ENCODE measurements around the gene CD320. TPM values are rescaled to one million over a fixed set of nuclear protein-coding genes. Genes with fewer than 3 reads are reported as not detected.

The CD320 gene
- total RNA-seq, 1 experiment from 2014 or later = 42.9 TPM

DNA sequence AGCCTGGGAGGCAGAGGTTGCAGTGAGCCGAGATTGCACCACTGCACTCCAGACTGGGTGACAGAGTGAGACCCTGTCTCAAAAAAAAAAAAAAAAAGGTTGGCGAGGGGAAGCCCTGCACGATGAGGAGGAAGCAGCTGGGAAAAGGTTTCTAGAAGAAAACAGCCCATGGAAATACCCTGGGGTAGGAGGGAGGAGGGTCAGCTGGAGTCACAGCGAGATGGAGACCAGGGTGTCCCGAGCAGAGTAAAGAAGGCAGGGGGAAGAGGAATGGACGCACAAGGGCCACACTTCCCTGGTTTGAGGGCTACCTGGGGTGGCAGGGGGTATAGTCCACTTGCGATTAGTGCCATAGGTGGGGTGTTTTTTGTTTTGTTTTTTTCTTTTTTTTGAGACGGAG is 28.5 kb upstream of the CD320 start:
- TF ChIP-seq, protein P1, sequence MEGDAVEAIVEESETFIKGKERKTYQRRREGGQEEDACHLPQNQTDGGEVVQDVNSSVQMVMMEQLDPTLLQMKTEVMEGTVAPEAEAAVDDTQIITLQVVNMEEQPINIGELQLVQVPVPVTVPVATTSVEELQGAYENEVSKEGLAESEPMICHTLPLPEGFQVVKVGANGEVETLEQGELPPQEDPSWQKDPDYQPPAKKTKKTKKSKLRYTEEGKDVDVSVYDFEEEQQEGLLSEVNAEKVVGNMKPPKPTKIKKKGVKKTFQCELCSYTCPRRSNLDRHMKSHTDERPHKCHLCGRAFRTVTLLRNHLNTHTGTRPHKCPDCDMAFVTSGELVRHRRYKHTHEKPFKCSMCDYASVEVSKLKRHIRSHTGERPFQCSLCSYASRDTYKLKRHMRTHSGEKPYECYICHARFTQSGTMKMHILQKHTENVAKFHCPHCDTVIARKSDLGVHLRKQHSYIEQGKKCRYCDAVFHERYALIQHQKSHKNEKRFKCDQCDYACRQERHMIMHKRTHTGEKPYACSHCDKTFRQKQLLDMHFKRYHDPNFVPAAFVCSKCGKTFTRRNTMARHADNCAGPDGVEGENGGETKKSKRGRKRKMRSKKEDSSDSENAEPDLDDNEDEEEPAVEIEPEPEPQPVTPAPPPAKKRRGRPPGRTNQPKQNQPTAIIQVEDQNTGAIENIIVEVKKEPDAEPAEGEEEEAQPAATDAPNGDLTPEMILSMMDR (conservative IDR thresholded peaks at IDR 0.05) = no peak
- no peak for TF ChIP-seq EZH2 (IDR thresholded peaks at IDR 0.05; ENCODE audit: low read depth)
- Histone ChIP-seq H3K36me3 (ENCODE audit: low read depth) (no peaks in the 10 kb centered on the region), H3K4me2 (no peak overlapping the region), H3K79me2 (ENCODE audit: low read depth) (no peaks in the 10 kb centered on the region), H3K27me3 (ENCODE audit: insufficient read depth, low read depth) (no peaks in the 10 kb centered on the region), H3K9me3 (ENCODE audit: insufficient read depth, low read depth) (no peaks in the 10 kb centered on the region), H3K4me3 (no peak overlapping the region), H3F3A (ENCODE audit: insufficient read depth, low read depth) (peaks cover 14% of the 10 kb centered on the region), H3K4me1 (replicated peaks; ENCODE audit: insufficient read depth) (no peaks in the 10 kb centered on the region), H2AFZ (no peak overlapping the region), H4K20me1 (ENCODE audit: insufficient read depth) (no peaks in the 10 kb centered on the region), H3K9me2 (ENCODE audit: insufficient read depth) (no peaks in the 10 kb centered on the region), H3K27ac (no peak overlapping the region)
- peak in 1 of 2 experiments; percentile 19 for DNase-seq
- ChIA-PET POLR2A (ENCODE audit: unreplicated experiment) (no interaction called here), CTCF (interaction anchor here (0.6 to 0.7 kb wide), 4 partner anchors 11 to 240 kb away, joined by 3 to 7 read pairs (median 3); partner anchors contain the start of genes MYO1F and ZNF414)
- intact Hi-C loops (cut with micrococcal nuclease; ENCODE audit: unreplicated experiment) = no loop called here
- no TSS peak for BruUV-seq (replicated peaks)

DNA sequence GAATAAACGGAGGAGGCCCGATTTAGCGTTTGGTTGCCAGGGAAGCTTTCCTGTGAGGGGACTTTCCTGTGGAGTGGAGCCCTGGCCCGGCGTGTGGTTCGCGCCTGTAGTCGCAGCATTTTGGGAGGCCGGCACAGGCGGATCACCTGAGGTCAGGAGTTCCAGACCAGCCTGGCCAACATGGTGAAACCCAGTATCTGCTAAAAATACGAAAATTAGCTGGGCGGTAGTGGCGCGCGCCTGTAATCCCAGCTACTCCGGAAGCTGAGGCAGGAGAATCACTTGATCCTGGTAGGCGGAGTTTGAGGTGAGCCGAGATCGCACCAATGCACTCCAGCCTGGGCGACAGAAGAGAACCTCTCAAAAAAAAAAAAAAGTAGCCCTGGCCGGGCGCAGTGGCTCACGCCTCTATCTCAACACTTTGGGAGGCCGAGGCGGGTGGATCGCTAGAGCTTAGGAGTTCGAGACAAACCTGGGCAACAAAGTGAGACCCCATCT is 28.0 kb upstream of the CD320 start:
- peak overlapping the region; percentile 58; the same call in 1 of the 2 replicates for H2AFZ ChIP-seq
- no peaks in the 10 kb centered on the region for H4K20me1 ChIP-seq (ENCODE audit: insufficient read depth)
- H3K36me3 ChIP-seq (ENCODE audit: low read depth) = no peaks in the 10 kb centered on the region
- ChIA-PET POLR2A (ENCODE audit: unreplicated experiment) (interaction anchor here (0.6 kb wide), 1 partner anchor 82 kb away, joined by 3 read pairs; no protein-coding TSS in a partner anchor), CTCF (interaction anchor here (0.7 kb wide), 2 partner anchors 178 to 666 kb away, joined by 3 to 16 read pairs; partner anchors contain the start of gene ZNF414)
- intact Hi-C loops (cut with micrococcal nuclease; ENCODE audit: unreplicated experiment) = no loop called here
- H3F3A ChIP-seq (ENCODE audit: insufficient read depth, low read depth) = peaks cover 14% of the 10 kb centered on the region
- no peaks in the 10 kb centered on the region for H3K9me3 ChIP-seq (ENCODE audit: insufficient read depth, low read depth)
- peak overlapping the region; percentile 66; the same call in 1 of the 2 replicates for H3K4me3 ChIP-seq
- no TSS peak for BruUV-seq (replicated peaks)
- H3K4me2 ChIP-seq = peak overlapping the region; percentile 70
- no peaks in the 10 kb centered on the region for H3K79me2 ChIP-seq (ENCODE audit: low read depth)
- H3K9me2 ChIP-seq (ENCODE audit: insufficient read depth) = no peaks in the 10 kb centered on the region
- 0 out of 2 replicates have a peak overlapping the region, but pooled peaks have one; percentile 28 for H3K27ac ChIP-seq
- no peaks in the 10 kb centered on the region for H3K27me3 ChIP-seq (ENCODE audit: insufficient read depth, low read depth)
- TF ChIP-seq, protein P1 (conservative IDR thresholded peaks at IDR 0.05) = no peak
- TF ChIP-seq EZH2 (IDR thresholded peaks at IDR 0.05; ENCODE audit: low read depth) = no peak
- H3K4me1 ChIP-seq (replicated peaks; ENCODE audit: insufficient read depth) = no peaks in the 10 kb centered on the region
- peak; percentile 53 to 56 for DNase-seq

DNA sequence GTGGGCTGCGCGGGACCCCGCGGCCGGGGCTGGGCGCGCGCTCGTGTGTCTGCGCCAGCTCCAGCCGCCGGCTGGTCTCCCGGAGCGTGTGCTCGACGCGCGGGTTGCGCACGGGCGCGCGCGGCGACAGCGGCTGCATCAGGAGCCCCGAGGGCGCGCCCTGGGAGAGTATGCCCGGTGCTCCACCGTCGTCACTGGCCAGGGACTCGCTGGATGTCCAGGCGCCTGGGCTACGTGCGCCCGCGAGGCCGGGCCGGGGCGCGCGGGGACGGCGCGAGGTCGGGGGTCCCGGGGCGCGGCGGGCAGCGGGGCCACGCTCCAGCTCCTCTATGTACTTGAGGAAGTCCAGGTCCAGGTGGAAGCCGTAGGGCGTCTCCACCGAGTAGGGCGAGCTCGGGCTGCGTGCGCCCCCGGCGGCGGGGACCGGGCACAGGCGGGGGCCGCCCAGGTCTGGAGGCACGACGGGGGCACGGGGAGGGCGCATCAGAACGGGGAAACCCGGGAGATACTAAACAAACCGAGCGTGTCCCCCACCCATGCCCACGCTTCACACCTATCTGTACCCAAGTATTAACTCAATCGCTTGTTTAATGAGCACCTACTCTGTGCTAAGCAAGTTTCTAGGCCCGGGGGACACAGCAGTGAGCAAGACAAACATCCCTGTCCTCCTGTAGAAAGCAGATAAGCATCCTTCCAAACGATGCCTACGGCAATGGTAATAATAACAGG is 27.3 kb upstream of the CD320 start:
- no peaks in the 10 kb centered on the region for H3K27me3 ChIP-seq (ENCODE audit: insufficient read depth, low read depth)
- intact Hi-C loops (cut with micrococcal nuclease; ENCODE audit: unreplicated experiment) = no loop called here
- H3K79me2 ChIP-seq (ENCODE audit: low read depth) = no peaks in the 10 kb centered on the region
- H2AFZ ChIP-seq = peak overlapping the region; percentile 58; the same call in 1 of the 2 replicates
- POLR2A ChIA-PET (ENCODE audit: unreplicated experiment) = interaction anchor here (0.6 to 0.7 kb wide), 3 partner anchors 14 to 109 kb away, joined by 3 to 5 read pairs (median 3); partner anchors contain the start of genes NDUFA7 and RPS28
- DNase-seq = peak; percentile 46 to 68
- H4K20me1 ChIP-seq (ENCODE audit: insufficient read depth) = no peaks in the 10 kb centered on the region
- BruUV-seq (replicated peaks) = no TSS peak
- H3K4me1 ChIP-seq (replicated peaks; ENCODE audit: insufficient read depth) = no peaks in the 10 kb centered on the region
- H3K4me2 ChIP-seq = peak overlapping the region; percentile 70
- TF ChIP-seq EZH2 (IDR thresholded peaks at IDR 0.05; ENCODE audit: low read depth) = no peak
- TF ChIP-seq, protein P1 (conservative IDR thresholded peaks at IDR 0.05) = peak; percentile 58; the same call in 1 of the 2 replicates
- CTCF ChIA-PET = interaction anchor here (0.6 to 0.8 kb wide), 4 partner anchors 55 to 1294 kb away, joined by 3 to 16 read pairs (median 5); partner anchors contain the start of genes RAB11B and TIMM44
- H3K27ac ChIP-seq = 0 out of 2 replicates have a peak overlapping the region, but pooled peaks have one; percentile 28
- H3K9me2 ChIP-seq (ENCODE audit: insufficient read depth) = no peaks in the 10 kb centered on the region
- H3K36me3 ChIP-seq (ENCODE audit: low read depth) = no peaks in the 10 kb centered on the region
- H3F3A ChIP-seq (ENCODE audit: insufficient read depth, low read depth) = peaks cover 14% of the 10 kb centered on the region
- peak overlapping the region; percentile 66; the same call in 1 of the 2 replicates for H3K4me3 ChIP-seq
- H3K9me3 ChIP-seq (ENCODE audit: insufficient read depth, low read depth) = no peaks in the 10 kb centered on the region
